Lung (tissue), 12 donors: ENCODE measurements around the gene CCL11. TPM values are rescaled to one million over a fixed set of nuclear protein-coding genes. Genes with fewer than 3 reads are reported as not detected.

Source experiments
- ATAC-seq: fragments of 200-7000 bp; cut with Tn5 transposase; one replicate; pipeline ENCODE4 v1.9.1; 2020; ENCODE audit warnings: moderate number of reproducible peaks; ENCODE audit not compliant: insufficient read depth, low FRiP score
- DNase-seq, 3 donors: peaks; one replicate each; pipeline ENCODE4 v3.0.0-alpha.2; 2013 to 2017
- H3K27ac ChIP-seq, 2 donors: one replicate each; pipeline ENCODE4 v1.5.1; 2013; ENCODE audit warnings: mild to moderate bottlenecking in 2 of 2, moderate library complexity in 2 of 2, control low read depth in 1 of 2, inconsistent platforms in 1 of 2, low read depth in 1 of 2, low read length in 1 of 2
- H3K27me3 ChIP-seq, 3 donors: one replicate each; pipeline ENCODE4 v1.5.1; 2013; ENCODE audit warnings: low read length in 2 of 3; ENCODE audit not compliant: control insufficient read depth in 3 of 3, insufficient read depth in 3 of 3
- H3K36me3 ChIP-seq, 4 donors: one replicate each; pipeline ENCODE4 v1.5.1; 2013; ENCODE audit warnings: low read length in 4 of 4, mild to moderate bottlenecking in 1 of 4, moderate library complexity in 1 of 4; ENCODE audit not compliant: control insufficient read depth in 4 of 4, insufficient read depth in 4 of 4
- H3K4me1 ChIP-seq, 5 donors: one replicate each; pipeline ENCODE4 v1.5.1; 2013; ENCODE audit warnings: low read length in 5 of 5, mild to moderate bottlenecking in 2 of 5, moderate library complexity in 1 of 5; ENCODE audit not compliant: control insufficient read depth in 5 of 5, insufficient read depth in 5 of 5
- H3K4me3 ChIP-seq: one replicate; pipeline ENCODE4 v1.5.1; 2013; ENCODE audit warnings: mild to moderate bottlenecking, control low read depth, moderate library complexity
- H3K9ac ChIP-seq, 2 donors: one replicate each; pipeline ENCODE4 v1.5.1; 2013; ENCODE audit warnings: low read length in 2 of 2, control low read depth in 1 of 2; ENCODE audit not compliant: insufficient read depth in 1 of 2
- H3K9me3 ChIP-seq, 4 donors: one replicate each; pipeline ENCODE4 v1.5.1; 2013; ENCODE audit warnings: low read length in 3 of 4, mild to moderate bottlenecking in 1 of 4, moderate library complexity in 1 of 4; ENCODE audit not compliant: control insufficient read depth in 4 of 4, insufficient read depth in 3 of 4
- WGBS, 2 donors: extraction: QIAGEN DNeasy Blood & Tissue Kit; methylation state at CpG; one replicate each; pipeline ENCODE4 v1.1.7; 2013; 5-methylcytosine and 5-hydroxymethylcytosine counted together
- polyA plus RNA-seq, 2 donors: library from polyadenylated mRNA; stranded (reverse); fragments of 200-250 nt; gene quantifications; one replicate each; pipeline ENCODE4 v1.2.1, GENCODE V29; 2013
- total RNA-seq, 2 donors: library from RNA; depleted of rRNA in 1 of 2; stranded (reverse); fragments of >200 nt in 1 of 2; gene quantifications; one replicate each; pipeline ENCODE4 v1.2.1, GENCODE V29; 2014 to 2021
- TF ChIP-seq, protein P1 (sequence below): IDR thresholded peaks from 2 replicates; pipeline ENCODE4 v1.5.1; 2012; ENCODE audit warnings: mild to moderate bottlenecking; ENCODE audit errors: control extremely low read depth, extremely low read depth
- donor health status: control.
- donor health status: control.
- donor health status: Bipolar disorder and iron deficiency.
- donor health status: healthy.
- donor health status: DM: yes; HTN: yes; CAD: no.

Gene CCL11
- total and polyA plus RNA-seq, 4 donors = 0.18 to 3.6 (median 0.59) TPM

DNA sequence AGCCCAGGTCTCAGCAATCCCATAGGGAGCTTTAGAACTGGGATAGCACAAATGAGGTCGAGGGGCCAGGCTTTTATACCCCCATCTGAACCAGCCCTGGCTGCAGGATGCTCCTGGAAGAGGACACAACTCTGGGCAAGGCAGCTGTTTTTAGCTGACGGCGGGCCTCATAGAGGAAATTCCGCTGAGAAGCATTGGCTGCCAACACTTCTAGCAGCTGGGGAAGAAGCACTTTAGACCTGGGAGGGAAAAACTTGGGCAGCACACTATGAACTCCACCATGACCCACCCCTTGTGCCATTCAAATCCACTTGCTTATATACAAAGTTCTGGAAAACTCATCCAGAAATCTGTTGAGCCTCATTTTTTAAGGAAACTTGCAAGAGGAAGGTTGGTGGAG lies 5.0 kb downstream of the CCL11 start:
- H3K9ac ChIP-seq = no peak overlapping the region
- no peak for ATAC-seq
- H3K4me3 ChIP-seq = no peak overlapping the region
- H3K9me3 ChIP-seq = no peaks in the 10 kb centered on the region
- WGBS, 2 donors = 72 to 73% methylated on average over 4 of the region's 4 CpGs
- peaks cover 0 to 2% (median 0%) of the 10 kb centered on the region in 3 donors for H3K27me3 ChIP-seq
- peak in 1 of 3 donors; percentile 22 for DNase-seq
- H3K4me1 ChIP-seq = peaks cover 0 to 2% (median 0%) of the 10 kb centered on the region in 5 donors
- no peak overlapping the region for H3K27ac ChIP-seq
- no peaks in the 10 kb centered on the region for H3K36me3 ChIP-seq
- TF ChIP-seq, protein P1, sequence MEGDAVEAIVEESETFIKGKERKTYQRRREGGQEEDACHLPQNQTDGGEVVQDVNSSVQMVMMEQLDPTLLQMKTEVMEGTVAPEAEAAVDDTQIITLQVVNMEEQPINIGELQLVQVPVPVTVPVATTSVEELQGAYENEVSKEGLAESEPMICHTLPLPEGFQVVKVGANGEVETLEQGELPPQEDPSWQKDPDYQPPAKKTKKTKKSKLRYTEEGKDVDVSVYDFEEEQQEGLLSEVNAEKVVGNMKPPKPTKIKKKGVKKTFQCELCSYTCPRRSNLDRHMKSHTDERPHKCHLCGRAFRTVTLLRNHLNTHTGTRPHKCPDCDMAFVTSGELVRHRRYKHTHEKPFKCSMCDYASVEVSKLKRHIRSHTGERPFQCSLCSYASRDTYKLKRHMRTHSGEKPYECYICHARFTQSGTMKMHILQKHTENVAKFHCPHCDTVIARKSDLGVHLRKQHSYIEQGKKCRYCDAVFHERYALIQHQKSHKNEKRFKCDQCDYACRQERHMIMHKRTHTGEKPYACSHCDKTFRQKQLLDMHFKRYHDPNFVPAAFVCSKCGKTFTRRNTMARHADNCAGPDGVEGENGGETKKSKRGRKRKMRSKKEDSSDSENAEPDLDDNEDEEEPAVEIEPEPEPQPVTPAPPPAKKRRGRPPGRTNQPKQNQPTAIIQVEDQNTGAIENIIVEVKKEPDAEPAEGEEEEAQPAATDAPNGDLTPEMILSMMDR = no peak

DNA sequence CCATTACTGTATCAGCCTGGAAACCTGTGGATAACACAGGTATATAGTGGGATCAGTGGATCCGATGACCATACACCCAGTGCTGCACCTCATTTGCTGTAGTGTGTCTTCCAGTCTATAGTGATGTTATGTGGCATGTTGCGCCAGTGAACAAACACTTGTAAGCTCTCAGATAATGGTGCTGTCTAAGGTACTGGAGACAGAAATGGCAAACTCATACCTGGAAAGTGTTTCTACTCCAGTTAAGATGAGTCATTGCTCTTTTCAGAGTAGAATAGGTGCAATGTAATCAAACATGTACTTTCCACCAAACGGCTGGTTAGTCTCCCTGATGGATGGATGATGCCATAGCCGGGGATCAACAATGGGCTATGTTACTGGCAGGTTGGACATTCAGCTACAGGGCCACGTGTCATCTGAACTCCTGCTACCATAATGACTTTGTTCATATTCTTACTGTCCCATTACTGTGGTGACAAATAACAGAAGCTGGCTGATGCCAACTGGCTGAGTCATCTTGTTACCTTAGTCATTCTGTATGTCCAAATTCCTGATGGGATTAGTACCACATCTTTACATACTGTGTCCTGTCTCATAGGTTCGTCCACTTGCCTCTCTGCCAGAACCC lies 6.3 kb downstream of the CCL11 start:
- no peak for ATAC-seq

DNA sequence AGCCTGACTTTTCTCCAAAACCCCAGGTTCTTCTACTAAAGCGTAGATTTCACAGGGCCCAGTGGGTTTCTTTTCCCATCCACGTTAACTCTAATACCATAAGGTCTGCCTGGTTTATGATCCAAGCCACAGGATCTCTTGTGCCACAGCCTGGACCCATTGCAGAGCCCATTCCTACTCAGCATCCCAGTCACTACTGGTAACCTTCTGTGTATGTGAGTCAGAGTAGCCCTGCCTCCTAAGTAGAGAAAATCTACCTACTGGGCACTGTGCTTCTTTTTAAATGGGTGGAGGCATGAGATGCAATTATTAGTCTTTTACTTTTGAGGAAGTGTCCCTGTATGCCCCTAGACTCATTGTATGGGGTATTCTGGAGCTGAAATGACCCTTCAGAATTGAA lies 13.5 kb downstream of the CCL11 start:
- Histone ChIP-seq H3K27me3 (no peaks in the 10 kb centered on the region), H3K9ac (no peak overlapping the region), H3K4me1 (peaks cover 0 to 7% (median 0%) of the 10 kb centered on the region in 5 donors), H3K9me3 (no peaks in the 10 kb centered on the region), H3K27ac (no peak overlapping the region), H3K36me3 (no peaks in the 10 kb centered on the region), H3K4me3 (no peak overlapping the region)
- TF ChIP-seq, protein P1 = no peak
- ATAC-seq (no peak), DNase-seq (no peak)
- WGBS, 2 donors = 97 to 98% methylated on average over 2 of the region's 2 CpGs

More for the DNA sequence above, 6.3 kb downstream of the CCL11 start:
- H3K9ac ChIP-seq = no peak overlapping the region
- no peaks in the 10 kb centered on the region for H3K36me3 ChIP-seq
- DNase-seq = no peak
- H3K27ac ChIP-seq = no peak overlapping the region
- no peak overlapping the region for H3K4me3 ChIP-seq
- peaks cover 0 to 2% (median 0%) of the 10 kb centered on the region in 3 donors for H3K27me3 ChIP-seq
- no peaks in the 10 kb centered on the region for H3K9me3 ChIP-seq
- no peaks in the 10 kb centered on the region for H3K4me1 ChIP-seq
- 89 to 94% methylated on average over 6 of the region's 6 CpGs for WGBS, 2 donors
- TF ChIP-seq, protein P1 = no peak
